DND-41 (cell line): Measurements from ENCODE around the gene TMEM178B.

Experiments
- ATAC-seq: fragments of 200-7000 bp; cut with Tn5 transposase; 3 replicates; pipeline ENCODE4 v1.9.1; 2021; ENCODE audit warnings: low read depth; ENCODE audit not compliant: insufficient read depth
- DNase-seq: peaks from one replicate; pipeline ENCODE4 v3.0.0-alpha.2; 2020
- H2AFZ ChIP-seq: 2 replicates; pipeline ENCODE4 v1.6.0; 2012; ENCODE audit warnings: low read depth, low read length
- H3K27ac ChIP-seq: 2 replicates; pipeline ENCODE4 v1.5.1; 2012; ENCODE audit warnings: low read length, inconsistent platforms
- H3K27me3 ChIP-seq: fragments of 200-600 bp; sonication (generic); 2 replicates; pipeline ENCODE4 v1.6.0; 2012; ENCODE audit warnings: low read length, mild to moderate bottlenecking, inconsistent platforms; ENCODE audit not compliant: insufficient read depth, poor library complexity
- H3K36me3 ChIP-seq: 2 replicates; pipeline ENCODE4 v1.5.1; 2012; ENCODE audit warnings: low read length, inconsistent platforms; ENCODE audit not compliant: insufficient read depth
- H3K4me1 ChIP-seq: 2 replicates; pipeline ENCODE4 v1.5.1; 2012; ENCODE audit warnings: mild to moderate bottlenecking, low read length; ENCODE audit not compliant: insufficient read depth
- H3K4me2 ChIP-seq: 2 replicates; pipeline ENCODE4 v1.6.0; 2012; ENCODE audit warnings: mild to moderate bottlenecking, moderate library complexity, low read length, inconsistent platforms; ENCODE audit not compliant: insufficient read depth
- H3K4me3 ChIP-seq, 2 experiments: fragments of 200-600 bp in 1 of 2; shearing (Covaris generic) in 1 of 2; 2 replicates each; pipeline ENCODE4 v1.5.1; 2012 to 2016; ENCODE audit warnings: inconsistent platforms in 2 of 2, low read length in 2 of 2, mild to moderate bottlenecking in 2 of 2, low read depth in 1 of 2, moderate library complexity in 1 of 2
- H3K79me2 ChIP-seq: 2 replicates; pipeline ENCODE4 v1.6.0; 2012; ENCODE audit warnings: low read length, inconsistent platforms; ENCODE audit not compliant: insufficient read depth
- H3K9ac ChIP-seq: 2 replicates; pipeline ENCODE4 v1.6.0; 2012; ENCODE audit warnings: low read depth, mild to moderate bottlenecking, inconsistent platforms, low read length, moderate library complexity
- H3K9me3 ChIP-seq: 2 replicates; pipeline ENCODE4 v1.5.1; 2012; ENCODE audit warnings: low read length, moderate library complexity, mild to moderate bottlenecking, inconsistent platforms; ENCODE audit not compliant: insufficient read depth, severe bottlenecking
- H4K20me1 ChIP-seq: 2 replicates; pipeline ENCODE4 v1.6.0; 2012; ENCODE audit warnings: low read length; ENCODE audit not compliant: insufficient read depth
- EZH2 ChIP-seq: IDR thresholded peaks from 3 replicates; pipeline ENCODE4 v1.6.1; 2012; ENCODE audit warnings: borderline replicate concordance, low read depth, mild to moderate bottlenecking, moderate library complexity, low read length, inconsistent platforms; ENCODE audit not compliant: severe bottlenecking
- TF ChIP-seq, protein P1 (sequence below): IDR thresholded peaks from 2 replicates; pipeline ENCODE4 v1.5.1; 2012; ENCODE audit warnings: borderline replicate concordance, low read length, moderate library complexity, mild to moderate bottlenecking; ENCODE audit not compliant: poor library complexity, severe bottlenecking; ENCODE audit errors: extremely low read depth

Gene TMEM178B

GRCh38 chr7:141128506-141128905, 54.6 kb downstream of the TMEM178B start:
- Histone ChIP-seq H4K20me1 (no peaks in the 10 kb centered on the region), H3K79me2 (no peaks in the 10 kb centered on the region), H3K36me3 (no peaks in the 10 kb centered on the region), H3K27me3 (no peaks in the 10 kb centered on the region), H3K4me3 (no peak overlapping the region), H3K4me2 (no peak overlapping the region), H3K9ac (no peak overlapping the region), H2AFZ (no peak overlapping the region), H3K27ac (no peak overlapping the region), H3K9me3 (no peaks in the 10 kb centered on the region), H3K4me1 (no peaks in the 10 kb centered on the region)
- ATAC-seq (no peak), DNase-seq (no peak)
- TF ChIP-seq, protein P1, sequence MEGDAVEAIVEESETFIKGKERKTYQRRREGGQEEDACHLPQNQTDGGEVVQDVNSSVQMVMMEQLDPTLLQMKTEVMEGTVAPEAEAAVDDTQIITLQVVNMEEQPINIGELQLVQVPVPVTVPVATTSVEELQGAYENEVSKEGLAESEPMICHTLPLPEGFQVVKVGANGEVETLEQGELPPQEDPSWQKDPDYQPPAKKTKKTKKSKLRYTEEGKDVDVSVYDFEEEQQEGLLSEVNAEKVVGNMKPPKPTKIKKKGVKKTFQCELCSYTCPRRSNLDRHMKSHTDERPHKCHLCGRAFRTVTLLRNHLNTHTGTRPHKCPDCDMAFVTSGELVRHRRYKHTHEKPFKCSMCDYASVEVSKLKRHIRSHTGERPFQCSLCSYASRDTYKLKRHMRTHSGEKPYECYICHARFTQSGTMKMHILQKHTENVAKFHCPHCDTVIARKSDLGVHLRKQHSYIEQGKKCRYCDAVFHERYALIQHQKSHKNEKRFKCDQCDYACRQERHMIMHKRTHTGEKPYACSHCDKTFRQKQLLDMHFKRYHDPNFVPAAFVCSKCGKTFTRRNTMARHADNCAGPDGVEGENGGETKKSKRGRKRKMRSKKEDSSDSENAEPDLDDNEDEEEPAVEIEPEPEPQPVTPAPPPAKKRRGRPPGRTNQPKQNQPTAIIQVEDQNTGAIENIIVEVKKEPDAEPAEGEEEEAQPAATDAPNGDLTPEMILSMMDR, result no peak
- TF ChIP-seq EZH2, result no peak

- H3K9me3 ChIP-seq, result no peaks in the 10 kb centered on the region
- no peaks in the 10 kb centered on the region for H3K4me1 ChIP-seq
- no peak for TF ChIP-seq EZH2
- TF ChIP-seq, protein P1, result no peak
- H4K20me1 ChIP-seq, result no peaks in the 10 kb centered on the region
- H3K27me3 ChIP-seq, result no peaks in the 10 kb centered on the region
- DNase-seq, result no peak
- H3K27ac ChIP-seq, result no peak overlapping the region
- no peak overlapping the region for H2AFZ ChIP-seq
- H3K4me3 ChIP-seq, result no peak overlapping the region
- H3K4me2 ChIP-seq, result no peak overlapping the region
- H3K79me2 ChIP-seq, result no peaks in the 10 kb centered on the region
- no peaks in the 10 kb centered on the region for H3K36me3 ChIP-seq
- ATAC-seq, result no peak
- no peak overlapping the region for H3K9ac ChIP-seq
Measured at GRCh38 chr7:141128931-141129330, 55.1 kb downstream of the TMEM178B start.

GRCh38 chr7:141132671-141133070, 58.8 kb downstream of the TMEM178B start:
- no peak overlapping the region for H3K4me3 ChIP-seq
- no peaks in the 10 kb centered on the region for H3K27me3 ChIP-seq
- H3K4me1 ChIP-seq, result no peaks in the 10 kb centered on the region
- no peaks in the 10 kb centered on the region for H3K79me2 ChIP-seq
- no peak overlapping the region for H3K9ac ChIP-seq
- TF ChIP-seq EZH2, result no peak
- TF ChIP-seq, protein P1, result no peak
- no peaks in the 10 kb centered on the region for H3K9me3 ChIP-seq
- no peak for DNase-seq
- no peak for ATAC-seq
- H3K36me3 ChIP-seq, result no peaks in the 10 kb centered on the region
- no peaks in the 10 kb centered on the region for H4K20me1 ChIP-seq
- no peak overlapping the region for H3K27ac ChIP-seq
- no peak overlapping the region for H2AFZ ChIP-seq
- H3K4me2 ChIP-seq, result no peak overlapping the region

DNA sequence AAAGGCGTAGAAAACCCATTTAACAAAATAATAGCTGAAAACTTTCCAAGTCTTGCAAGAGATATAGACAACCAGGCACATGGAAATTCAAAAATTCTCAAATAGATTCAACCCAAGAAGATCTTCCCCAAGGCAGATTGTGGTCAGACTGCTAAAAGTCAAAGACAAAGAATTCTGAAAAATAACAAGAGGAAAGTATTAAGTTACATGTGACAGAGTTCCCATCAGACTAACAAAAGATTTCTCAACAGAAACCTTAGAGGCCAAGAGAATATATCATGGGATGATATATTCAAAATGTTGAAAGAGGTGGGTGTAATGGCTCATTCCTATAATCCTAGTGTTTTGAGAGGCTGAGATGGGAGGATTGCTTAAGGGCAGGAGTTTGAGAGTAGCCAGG, 59.8 kb downstream of the TMEM178B start:
- ATAC-seq (no peak), DNase-seq (no peak)
- no peak overlapping the region for H3K27ac ChIP-seq
- no peak overlapping the region for H3K4me3 ChIP-seq
- TF ChIP-seq, protein P1, result no peak
- no peak for TF ChIP-seq EZH2
- H3K9ac ChIP-seq, result no peak overlapping the region
- H3K27me3 ChIP-seq, result no peaks in the 10 kb centered on the region
- no peaks in the 10 kb centered on the region for H3K36me3 ChIP-seq
- no peak overlapping the region for H3K4me2 ChIP-seq
- H3K79me2 ChIP-seq, result no peaks in the 10 kb centered on the region
- no peaks in the 10 kb centered on the region for H3K4me1 ChIP-seq
- no peaks in the 10 kb centered on the region for H3K9me3 ChIP-seq
- no peaks in the 10 kb centered on the region for H4K20me1 ChIP-seq
- no peak overlapping the region for H2AFZ ChIP-seq
